Calu3 (cell line): ENCODE data around the gene NCOA6. TPM values are rescaled to one million over a fixed set of nuclear protein-coding genes. Genes with fewer than 3 reads are reported as not detected.
"Not testable (repeated sequence)": the region's sequence is repeated elsewhere in the genome, so short reads cannot be mapped to it uniquely, and the experiment has no call there.

Experiments
- BruUV-seq: library from RNA; stranded (reverse); fragments of 400-500 nt; replicated peaks from 2 replicates; lab custom pipeline; 2021; lab: Mats Ljungman, UMichigan
- CTCF ChIA-PET: fragments of 300-600 bp; sonication (Branson Sonifier 250); formaldehyde crosslinking; loops from one replicate; lab custom pipeline; 2022; ENCODE audit warnings: antibody characterized with exemption; lab: Charles Lee
- DNase-seq: peaks from one replicate; pipeline ENCODE4 v3.0.0; 2022
- H3K27ac Mint-ChIP-seq: one replicate; pipeline ENCODE4 v1.8.0; 2022; ENCODE audit warnings: mixed read lengths; ENCODE audit not compliant: unreplicated experiment
- H3K27me3 Mint-ChIP-seq: one replicate; pipeline ENCODE4 v1.8.0; 2022; ENCODE audit warnings: mixed read lengths; ENCODE audit not compliant: unreplicated experiment
- H3K36me3 Mint-ChIP-seq: one replicate; pipeline ENCODE4 v1.8.0; 2022; ENCODE audit warnings: mild to moderate bottlenecking, moderate library complexity, mixed read lengths; ENCODE audit not compliant: insufficient read depth, unreplicated experiment
- H3K4me1 Mint-ChIP-seq: one replicate; pipeline ENCODE4 v1.8.0; 2022; ENCODE audit warnings: mild to moderate bottlenecking, low read depth, mixed read lengths; ENCODE audit not compliant: unreplicated experiment
- H3K4me3 Mint-ChIP-seq: one replicate; pipeline ENCODE4 v1.8.0; 2022; ENCODE audit warnings: mild to moderate bottlenecking, low read depth, moderate library complexity, mixed read lengths; ENCODE audit not compliant: unreplicated experiment
- H3K9me3 Mint-ChIP-seq: one replicate; pipeline ENCODE4 v1.8.0; 2022; ENCODE audit warnings: low read depth, mixed read lengths; ENCODE audit not compliant: unreplicated experiment
- CTCF ChIP-seq: fragments of 200-600 bp; IDR thresholded peaks from one replicate; pipeline ENCODE4 v1.8.0; 2022; ENCODE audit warnings: antibody characterized with exemption; ENCODE audit not compliant: unreplicated experiment
- intact Hi-C: fragments of 100-400 bp; cut with micrococcal nuclease; formaldehyde crosslinking; loops from one replicate; pipeline ENCODE4 v1.10.0; 2022; ENCODE audit not compliant: unreplicated experiment
- total RNA-seq: library from RNA; stranded (reverse); gene quantifications from 2 replicates; pipeline ENCODE4 v1.2.3, GENCODE V29; 2022

The NCOA6 gene
- total RNA-seq, 1 experiment from 2014 or later: 42.8 TPM

- CTCF ChIA-PET: no interaction called here
- no peak for TF ChIP-seq CTCF
- Mint-ChIP-seq H3K4me1 (no peaks in the 10 kb centered on the region), H3K27me3 (no peaks in the 10 kb centered on the region), H3K9me3 (no peaks in the 10 kb centered on the region), H3K4me3 (no peak overlapping the region), H3K36me3 (peaks cover 42% of the 10 kb centered on the region), H3K27ac (no peak overlapping the region)
- no peak for DNase-seq
- intact Hi-C loops: no loop called here
- no TSS peak for BruUV-seq
These were observed 101.3 kb downstream of the NCOA6 start for GRCh38 chr20:34724172-34724571.

GRCh38 chr20:34722560-34722959 lies 102.9 kb downstream of the NCOA6 start:
- H3K9me3 Mint-ChIP-seq, H3K27ac Mint-ChIP-seq, CTCF ChIA-PET, H3K27me3 Mint-ChIP-seq, DNase-seq, intact Hi-C loops, BruUV-seq, H3K4me3 Mint-ChIP-seq, H3K4me1 Mint-ChIP-seq: not testable (repeated sequence)
- peaks cover 48% of the 10 kb centered on the region for H3K36me3 Mint-ChIP-seq

- no peaks in the 10 kb centered on the region for H3K9me3 Mint-ChIP-seq
- no peak overlapping the region for H3K4me3 Mint-ChIP-seq
- CTCF ChIA-PET: interaction anchor here (1.6 kb wide), 1 partner anchor 530 kb away, joined by 3 read pairs; no protein-coding TSS in a partner anchor
- H3K4me1 Mint-ChIP-seq: no peaks in the 10 kb centered on the region
- DNase-seq: no peak
- H3K27ac Mint-ChIP-seq: no peak overlapping the region
- peaks cover 38% of the 10 kb centered on the region for H3K36me3 Mint-ChIP-seq
- no peak for TF ChIP-seq CTCF
- no peaks in the 10 kb centered on the region for H3K27me3 Mint-ChIP-seq
- intact Hi-C loops: no loop called here
- BruUV-seq: no TSS peak
These were observed 105.2 kb downstream of the NCOA6 start for GRCh38 chr20:34720266-34720665.

GRCh38 chr20:34719242-34720017 lies 106.0 kb downstream of the NCOA6 start:
- not testable (repeated sequence) for H3K4me3 Mint-ChIP-seq, H3K4me1 Mint-ChIP-seq, BruUV-seq, DNase-seq, H3K27me3 Mint-ChIP-seq, H3K9me3 Mint-ChIP-seq, H3K27ac Mint-ChIP-seq
- peaks cover 43% of the 10 kb centered on the region for H3K36me3 Mint-ChIP-seq
- CTCF ChIA-PET: interaction anchor here (1.6 kb wide), 1 partner anchor 529 kb away, joined by 3 read pairs; no protein-coding TSS in a partner anchor
- intact Hi-C loops: loop anchor here (10.0 kb wide), 2 partner anchors 55 to 525 kb away; no protein-coding TSS in a partner anchor

GRCh38 chr20:34717230-34718095 lies 108.0 kb downstream of the NCOA6 start:
- Mint-ChIP-seq H3K27ac (no peak overlapping the region), H3K36me3 (peaks cover 51% of the 10 kb centered on the region), H3K9me3 (no peaks in the 10 kb centered on the region), H3K27me3 (no peaks in the 10 kb centered on the region), H3K4me3 (no peak overlapping the region), H3K4me1 (peaks cover 20% of the 10 kb centered on the region)
- intact Hi-C loops: loop anchor here (10.0 kb wide), 2 partner anchors 57 to 523 kb away; no protein-coding TSS in a partner anchor
- DNase-seq: no peak
- no peak for TF ChIP-seq CTCF
- CTCF ChIA-PET: no interaction called here
- BruUV-seq: no TSS peak
